ENCODE results near the gene TBX10. TPM values are rescaled to one million over a fixed set of nuclear protein-coding genes. Genes with fewer than 3 reads are reported as not detected.

The TBX10 gene
- not detected in 5 replicates for total RNA-seq (2022; extraction: Qiagen RNA extraction)

GRCh38 chr11:67639438-67639859, at the start of gene TBX10:
TSS of gene TBX10 (minus strand) at chr11:67639763. CDS start at chr11:67639472, 291 bp downstream.

DNA sequence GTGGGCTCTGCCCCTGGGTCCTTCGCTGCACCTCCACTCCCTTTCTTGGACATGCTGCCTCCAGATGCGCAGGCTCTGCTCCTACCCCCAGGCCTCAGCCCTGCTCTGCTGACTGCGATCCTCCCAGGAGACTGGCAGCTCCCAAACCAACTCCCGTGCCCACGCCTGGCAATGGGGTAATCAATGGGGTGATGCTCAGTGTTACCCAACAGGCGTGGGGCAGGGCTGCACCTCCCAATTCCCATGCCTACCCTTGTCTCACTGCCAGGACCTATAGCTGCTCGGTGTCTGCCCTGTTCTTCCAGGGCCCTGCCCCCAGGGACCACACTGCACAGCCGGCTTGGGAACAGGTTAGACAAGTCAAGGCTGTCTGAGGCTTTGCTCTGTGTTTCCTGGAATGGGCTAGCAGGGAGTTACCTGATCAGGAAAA, 34.9 kb upstream of the TBX10 start, which contains the start of gene ALDH3B2:
Gene ALDH3B2 (minus strand): TSS at position 182 of the 430 bp plus-strand sequence. CDS start 7,688 bp downstream, outside the sequence.

GRCh38 chr11:67629386-67630227, 10.0 kb downstream of the TBX10 start, which contains the start of gene NUDT8:
TSS of gene NUDT8 (minus strand) at chr11:67629937. CDS start at chr11:67629911, 26 bp downstream.

DNA sequence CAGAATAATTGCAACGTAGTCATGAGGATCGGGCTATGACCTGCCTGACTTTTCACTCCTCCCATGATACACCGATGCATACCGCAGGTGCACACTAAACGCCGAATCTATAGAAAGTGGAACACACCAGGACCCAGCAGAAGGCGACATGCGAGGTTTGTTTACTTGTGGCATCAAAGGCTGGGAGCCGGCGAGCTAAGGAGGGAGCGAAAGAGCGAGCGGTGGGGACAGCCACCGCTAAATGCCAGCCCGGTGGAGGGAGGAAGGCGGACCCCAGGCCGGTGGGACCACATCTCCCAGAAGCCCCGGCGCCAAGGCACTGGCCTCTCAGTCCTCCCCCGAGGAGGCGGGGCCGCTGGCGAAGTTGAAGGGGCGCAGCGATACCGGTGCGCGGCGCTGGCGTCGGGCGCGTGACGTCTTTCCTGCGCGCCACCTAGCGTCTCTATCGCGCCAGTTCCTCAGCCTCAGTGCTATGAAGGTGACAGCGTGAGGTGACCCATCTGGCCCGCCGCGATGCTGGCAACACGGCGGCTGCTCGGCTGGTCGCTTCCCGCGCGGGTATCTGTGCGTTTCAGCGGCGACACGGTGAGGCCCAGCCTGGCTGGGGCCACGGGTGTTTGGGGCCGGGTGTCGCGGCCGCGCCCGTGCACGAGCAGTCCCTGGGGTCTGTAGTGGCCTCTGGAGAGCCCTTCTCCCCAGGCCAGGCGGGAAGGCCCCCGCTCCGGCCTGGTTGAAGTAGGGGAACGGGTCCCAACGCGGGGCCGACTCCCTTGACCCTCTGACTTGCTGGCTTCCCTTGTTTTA, 32.9 kb downstream of the TBX10 start, which contains the start of gene NDUFV1:
Gene NDUFV1 (plus strand): TSS at position 445 of the 804 bp plus-strand sequence. CDS start 69 bp downstream, at position 514.

DNA sequence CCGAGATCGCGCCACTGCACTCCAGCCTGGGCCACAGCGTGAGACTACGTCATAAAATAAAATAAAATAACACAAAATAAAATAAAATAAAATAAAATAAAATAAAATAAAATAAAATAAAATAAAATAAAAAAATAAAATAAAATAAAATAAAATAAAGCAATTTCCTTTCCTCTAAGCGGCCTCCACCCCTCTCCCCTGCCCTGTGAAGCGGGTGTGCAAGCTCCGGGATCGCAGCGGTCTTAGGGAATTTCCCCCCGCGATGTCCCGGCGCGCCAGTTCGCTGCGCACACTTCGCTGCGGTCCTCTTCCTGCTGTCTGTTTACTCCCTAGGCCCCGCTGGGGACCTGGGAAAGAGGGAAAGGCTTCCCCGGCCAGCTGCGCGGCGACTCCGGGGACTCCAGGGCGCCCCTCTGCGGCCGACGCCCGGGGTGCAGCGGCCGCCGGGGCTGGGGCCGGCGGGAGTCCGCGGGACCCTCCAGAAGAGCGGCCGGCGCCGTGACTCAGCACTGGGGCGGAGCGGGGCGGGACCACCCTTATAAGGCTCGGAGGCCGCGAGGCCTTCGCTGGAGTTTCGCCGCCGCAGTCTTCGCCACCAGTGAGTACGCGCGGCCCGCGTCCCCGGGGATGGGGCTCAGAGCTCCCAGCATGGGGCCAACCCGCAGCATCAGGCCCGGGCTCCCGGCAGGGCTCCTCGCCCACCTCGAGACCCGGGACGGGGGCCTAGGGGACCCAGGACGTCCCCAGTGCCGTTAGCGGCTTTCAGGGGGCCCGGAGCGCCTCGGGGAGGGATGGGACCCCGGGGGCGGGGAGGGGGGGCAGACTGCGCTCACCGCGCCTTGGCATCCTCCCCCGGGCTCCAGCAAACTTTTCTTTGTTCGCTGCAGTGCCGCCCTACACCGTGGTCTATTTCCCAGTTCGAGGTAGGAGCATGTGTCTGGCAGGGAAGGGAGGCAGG, 56.0 kb downstream of the TBX10 start, which contains the start of gene GSTP1:
Gene GSTP1 (plus strand): TSS at position 566 of the 958 bp plus-strand sequence. CDS start 32 bp downstream, at position 598.

Other genes starting within 250 kb of the TBX10 start
- gene RAD9A, start 247.8 kb downstream of the TBX10 start, total RNA-seq (2022; extraction: Qiagen RNA extraction): 20.0 to 29.1 TPM (median 28.0 TPM) in 5 replicates
- 277 to 291 TPM (median 280 TPM) in 5 replicates for gene PPP1CA, start 237.9 kb downstream of the TBX10 start, total RNA-seq (2022; extraction: Qiagen RNA extraction)
- 0.07 to 0.17 TPM (median 0.10 TPM) in 4 of 5 replicates, not detected in the other for gene TBC1D10C, start 235.7 kb downstream of the TBX10 start, total RNA-seq (2022; extraction: Qiagen RNA extraction)
- 0.12 to 0.21 TPM (median 0.13 TPM) in 5 replicates for gene CARNS1, start 224.1 kb downstream of the TBX10 start, total RNA-seq (2022; extraction: Qiagen RNA extraction)
- 41.7 to 51.2 TPM (median 49.8 TPM) in 5 replicates for gene RPS6KB2, start 211.3 kb downstream of the TBX10 start, total RNA-seq (2022; extraction: Qiagen RNA extraction)
- gene PTPRCAP, start 202.1 kb downstream of the TBX10 start, total RNA-seq (2022; extraction: Qiagen RNA extraction): 0.23 to 0.34 TPM (median 0.28 TPM) in 5 replicates
- 56.1 to 66.9 TPM (median 61.3 TPM) in 5 replicates for gene CORO1B, start 196.3 kb downstream of the TBX10 start, total RNA-seq (2022; extraction: Qiagen RNA extraction)
- gene GPR152, start 187.0 kb downstream of the TBX10 start, total RNA-seq (2022; extraction: Qiagen RNA extraction): 0.03 to 0.08 TPM in 2 of 5 replicates, not detected in the others
- not detected in 5 replicates for gene CABP4, start 184.4 kb downstream of the TBX10 start, total RNA-seq (2022; extraction: Qiagen RNA extraction)
- 53.4 to 68.0 TPM (median 64.3 TPM) in 5 replicates for gene TMEM134, start 170.5 kb downstream of the TBX10 start, total RNA-seq (2022; extraction: Qiagen RNA extraction)
- gene AIP, start 156.7 kb downstream of the TBX10 start, total RNA-seq (2022; extraction: Qiagen RNA extraction): 42.0 to 49.2 TPM (median 45.5 TPM) in 5 replicates
- 28.9 to 42.9 TPM (median 37.8 TPM) in 5 replicates for gene PITPNM1, start 134.4 kb downstream of the TBX10 start, total RNA-seq (2022; extraction: Qiagen RNA extraction)
- 58.0 to 88.8 TPM (median 86.2 TPM) in 5 replicates for gene CDK2AP2, start 131.6 kb downstream of the TBX10 start, total RNA-seq (2022; extraction: Qiagen RNA extraction)
- gene CABP2, start 116.3 kb downstream of the TBX10 start, total RNA-seq (2022; extraction: Qiagen RNA extraction): not detected in 5 replicates
- 1,419 to 1,819 TPM (median 1,677 TPM) in 5 replicates for gene GSTP1, start 56.0 kb downstream of the TBX10 start, total RNA-seq (2022; extraction: Qiagen RNA extraction)
- 135 to 153 TPM (median 148 TPM) in 5 replicates for gene NDUFV1, start 32.8 kb downstream of the TBX10 start, total RNA-seq (2022; extraction: Qiagen RNA extraction)
- 7.3 to 15.3 TPM (median 14.6 TPM) in 5 replicates for gene NUDT8, start 9.8 kb downstream of the TBX10 start, total RNA-seq (2022; extraction: Qiagen RNA extraction)
- 0.93 to 1.6 TPM (median 1.4 TPM) in 5 replicates for gene ACY3, start 11.0 kb upstream of the TBX10 start, total RNA-seq (2022; extraction: Qiagen RNA extraction)
- not detected in 5 replicates for gene ALDH3B2, start 34.9 kb upstream of the TBX10 start, total RNA-seq (2022; extraction: Qiagen RNA extraction)